Erythroblast (primary cell): ENCODE results near the gene NAMPT.

ENCODE experiments used
- DNase-seq, 2 experiments: peaks; one replicate each; lab custom pipeline; 2025; lab: John Stamatoyannopoulos, UW
- GATA1 ChIP-seq: IDR thresholded peaks from 2 replicates; pipeline ENCODE4 v1.6.1; 2011; ENCODE audit warnings: low read depth, mild to moderate bottlenecking, control low read depth, low read length, moderate library complexity
- POLR2A ChIP-seq: IDR thresholded peaks from 2 replicates; pipeline ENCODE4 v1.6.1; 2011; ENCODE audit warnings: mild to moderate bottlenecking, low read length

NAMPT gene

GRCh38 chr7:106287786-106288185 is 3.0 kb upstream of the NAMPT start:
- DNase-seq: no peak
- no peak for TF ChIP-seq GATA1
- TF ChIP-seq POLR2A: no peak

- TF ChIP-seq POLR2A (no peak), GATA1 (no peak)
- DNase-seq: peak in 1 of 2 experiments; percentile 49
Observed at GRCh38 chr7:106285855-106286492, 1.2 kb upstream of the NAMPT start.

- peak; percentile 76 for TF ChIP-seq POLR2A
- TF ChIP-seq GATA1: no peak
- DNase-seq: peak; percentile 97 to 99
Observed at GRCh38 chr7:106285051-106285854, 470 bp upstream of the NAMPT start.

GRCh38 chr7:106283831-106284713 is 711 bp downstream of the NAMPT start:
- peak; percentile 77 to 84 for DNase-seq
- TF ChIP-seq POLR2A (peak; percentile 51), GATA1 (no peak)

- no peak for TF ChIP-seq GATA1
- no peak for TF ChIP-seq POLR2A
Observed at GRCh38 chr7:106283501-106283830, 1.3 kb downstream of the NAMPT start.

GRCh38 chr7:106282852-106283251 is 1.9 kb downstream of the NAMPT start:
- DNase-seq: no peak
- TF ChIP-seq GATA1 (no peak), POLR2A (no peak)

More at GRCh38 chr7:106283501-106283830, 1.3 kb downstream of the NAMPT start:
- DNase-seq: peak in 1 of 2 experiments; percentile 45

GRCh38 chr7:106282390-106282789 is 2.4 kb downstream of the NAMPT start:
- TF ChIP-seq GATA1 (no peak), POLR2A (no peak)
- DNase-seq: no peak

GRCh38 chr7:106281585-106282318 is 3.0 kb downstream of the NAMPT start:
- no peak for DNase-seq
- TF ChIP-seq POLR2A: no peak
- no peak for TF ChIP-seq GATA1

- no peak for TF ChIP-seq GATA1
- no peak for TF ChIP-seq POLR2A
Observed at GRCh38 chr7:106281127-106281526, 3.7 kb downstream of the NAMPT start.

GRCh38 chr7:106279425-106280197 is 5.2 kb downstream of the NAMPT start:
- no peak for TF ChIP-seq POLR2A
- TF ChIP-seq GATA1: no peak
- peak in 1 of 2 experiments; percentile 15 for DNase-seq

More at GRCh38 chr7:106281127-106281526, 3.7 kb downstream of the NAMPT start:
- DNase-seq: no peak

GRCh38 chr7:106278695-106279094 is 6.1 kb downstream of the NAMPT start:
- TF ChIP-seq GATA1 (no peak), POLR2A (no peak)
- DNase-seq: no peak

GRCh38 chr7:106277976-106278375 is 6.8 kb downstream of the NAMPT start:
- DNase-seq: no peak
- TF ChIP-seq POLR2A: no peak
- TF ChIP-seq GATA1: no peak
